ENCODE measurements around the gene PDGFC.

DNA sequence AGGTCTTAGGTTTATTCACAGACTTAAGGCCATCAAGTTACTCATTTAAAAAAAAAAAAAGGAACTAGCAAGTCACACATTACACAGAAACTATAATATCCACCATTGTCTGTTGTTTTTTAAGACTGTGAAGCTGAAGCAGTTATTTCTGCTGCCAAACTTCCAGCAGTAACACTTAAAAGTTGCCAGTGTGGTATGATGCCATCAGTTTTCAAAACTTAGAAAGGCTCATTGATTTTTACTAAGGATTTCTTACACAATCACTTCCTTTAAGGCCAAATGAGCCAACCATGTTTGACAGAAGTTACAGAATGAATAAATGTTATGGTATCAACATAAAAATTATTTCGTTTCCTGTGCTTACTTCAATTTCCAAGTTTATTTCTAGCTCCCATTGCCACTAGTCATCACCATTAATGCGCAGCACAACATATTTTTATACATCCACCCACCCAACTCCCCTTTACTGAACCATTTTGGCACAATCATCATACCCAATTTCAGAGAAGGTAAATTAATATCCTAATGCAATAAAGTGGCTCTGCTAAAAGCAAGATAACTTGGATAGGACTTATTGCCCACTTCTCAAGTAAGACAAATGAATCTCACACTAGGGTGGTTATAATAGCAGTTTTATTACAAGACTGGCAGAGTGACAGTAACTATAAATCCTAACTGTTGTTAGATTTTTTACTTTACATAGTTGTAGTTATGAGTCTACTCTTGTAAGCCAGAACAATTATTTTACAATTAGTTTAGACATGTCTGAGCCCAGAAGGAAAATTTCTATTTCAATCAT, 13.1 kb downstream of the PDGFC start:
- TF ChIP-seq, protein P1, sequence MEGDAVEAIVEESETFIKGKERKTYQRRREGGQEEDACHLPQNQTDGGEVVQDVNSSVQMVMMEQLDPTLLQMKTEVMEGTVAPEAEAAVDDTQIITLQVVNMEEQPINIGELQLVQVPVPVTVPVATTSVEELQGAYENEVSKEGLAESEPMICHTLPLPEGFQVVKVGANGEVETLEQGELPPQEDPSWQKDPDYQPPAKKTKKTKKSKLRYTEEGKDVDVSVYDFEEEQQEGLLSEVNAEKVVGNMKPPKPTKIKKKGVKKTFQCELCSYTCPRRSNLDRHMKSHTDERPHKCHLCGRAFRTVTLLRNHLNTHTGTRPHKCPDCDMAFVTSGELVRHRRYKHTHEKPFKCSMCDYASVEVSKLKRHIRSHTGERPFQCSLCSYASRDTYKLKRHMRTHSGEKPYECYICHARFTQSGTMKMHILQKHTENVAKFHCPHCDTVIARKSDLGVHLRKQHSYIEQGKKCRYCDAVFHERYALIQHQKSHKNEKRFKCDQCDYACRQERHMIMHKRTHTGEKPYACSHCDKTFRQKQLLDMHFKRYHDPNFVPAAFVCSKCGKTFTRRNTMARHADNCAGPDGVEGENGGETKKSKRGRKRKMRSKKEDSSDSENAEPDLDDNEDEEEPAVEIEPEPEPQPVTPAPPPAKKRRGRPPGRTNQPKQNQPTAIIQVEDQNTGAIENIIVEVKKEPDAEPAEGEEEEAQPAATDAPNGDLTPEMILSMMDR (IDR thresholded peaks at IDR 0.05; ENCODE audit: poor library complexity): no peak
- no peak for TF ChIP-seq EZH2phosphoT487 (IDR thresholded peaks at IDR 0.05; ENCODE audit: low read depth, severe bottlenecking, unreplicated experiment)
- no peak for TF ChIP-seq EZH2 (IDR thresholded peaks at IDR 0.05; ENCODE audit: borderline replicate concordance)

All from hepatocyte (in vitro differentiated cells).